GM15510 (cell line): ENCODE data around the gene ALG1.

Source experiments
- POLR2A ChIP-seq: IDR thresholded peaks from 3 replicates; pipeline ENCODE4 v1.6.1; 2011; ENCODE audit warnings: borderline replicate concordance; ENCODE audit not compliant: insufficient read length; ENCODE audit errors: extremely low read depth

ALG1 gene

GRCh38 chr16:5108505-5109158 lies 37.0 kb downstream of the ALG1 start:
- no peak for TF ChIP-seq POLR2A
